Measurements from ENCODE around the gene RAB3C. TPM values are rescaled to one million over a fixed set of nuclear protein-coding genes. Genes with fewer than 3 reads are reported as not detected.

RAB3C gene
- total RNA-seq, 2 experiments from 2014 or later, result not detected

GRCh38 chr5:58797021-58797420 is 214.1 kb downstream of the RAB3C start:
- Mint-ChIP-seq H3K4me3 (no peak overlapping the region), H3K4me1 (ENCODE audit: low read depth) (peaks cover 11% of the 10 kb centered on the region), H3K27me3 (peaks cover 20% of the 10 kb centered on the region), H3K27ac (no peak overlapping the region), H3K36me3 (no peaks in the 10 kb centered on the region), H3K9me3 (peaks cover 3% of the 10 kb centered on the region)
- POLR2A ChIA-PET, result interaction anchor here (0.6 kb wide), 1 partner anchor 24 kb away, joined by 3 read pairs; no protein-coding TSS in a partner anchor
- CTCF ChIA-PET, result no interaction called here
- no peak for DNase-seq
- intact Hi-C loops (cut with micrococcal nuclease), result loop anchor here (10.0 kb wide), 1 partner anchor 112 kb away; no protein-coding TSS in a partner anchor

GRCh38 chr5:58800356-58800755 is 217.5 kb downstream of the RAB3C start:
- Mint-ChIP-seq H3K4me3 (no peak overlapping the region), H3K36me3 (no peaks in the 10 kb centered on the region), H3K27ac (no peak overlapping the region), H3K4me1 (ENCODE audit: low read depth) (peaks cover 3% of the 10 kb centered on the region), H3K9me3 (no peaks in the 10 kb centered on the region), H3K27me3 (peaks cover 21% of the 10 kb centered on the region)
- DNase-seq, result no peak
- intact Hi-C loops (cut with micrococcal nuclease), result no loop called here
- CTCF ChIA-PET, result no interaction called here
- POLR2A ChIA-PET, result no interaction called here

GRCh38 chr5:58800861-58801540 is 218.1 kb downstream of the RAB3C start:
- H3K27ac Mint-ChIP-seq, result no peak overlapping the region
- CTCF ChIA-PET, result no interaction called here

GRCh38 chr5:58803056-58803455 is 220.2 kb downstream of the RAB3C start:
- Mint-ChIP-seq H3K36me3 (no peaks in the 10 kb centered on the region), H3K9me3 (no peaks in the 10 kb centered on the region), H3K4me3 (no peak overlapping the region), H3K4me1 (ENCODE audit: low read depth) (no peaks in the 10 kb centered on the region), H3K27ac (no peak overlapping the region), H3K27me3 (peaks cover 14% of the 10 kb centered on the region)
- intact Hi-C loops (cut with micrococcal nuclease), result no loop called here
- CTCF ChIA-PET, result interaction anchor here (1.0 kb wide), 1 partner anchor 9 kb away, joined by 3 read pairs; no protein-coding TSS in a partner anchor
- POLR2A ChIA-PET, result no interaction called here
- DNase-seq, result no peak

More at GRCh38 chr5:58800861-58801540, 218.1 kb downstream of the RAB3C start:
- no peak for DNase-seq
- POLR2A ChIA-PET, result no interaction called here
- Mint-ChIP-seq H3K9me3 (no peaks in the 10 kb centered on the region), H3K4me3 (no peak overlapping the region), H3K36me3 (no peaks in the 10 kb centered on the region), H3K4me1 (ENCODE audit: low read depth) (no peaks in the 10 kb centered on the region), H3K27me3 (peaks cover 21% of the 10 kb centered on the region)
- intact Hi-C loops (cut with micrococcal nuclease), result no loop called here

- intact Hi-C loops (cut with micrococcal nuclease), result no loop called here
- ChIA-PET CTCF (no interaction called here), POLR2A (no interaction called here)
- no peaks in the 10 kb centered on the region for H3K36me3 Mint-ChIP-seq
- H3K4me3 Mint-ChIP-seq, result no peak overlapping the region
- H3K9me3 Mint-ChIP-seq, result no peaks in the 10 kb centered on the region
- no peak overlapping the region for H3K27ac Mint-ChIP-seq
- H3K27me3 Mint-ChIP-seq, result peaks cover 14% of the 10 kb centered on the region
- no peak for DNase-seq
- H3K4me1 Mint-ChIP-seq (ENCODE audit: low read depth), result no peaks in the 10 kb centered on the region
These were observed 221.4 kb downstream of the RAB3C start for GRCh38 chr5:58804291-58804690.

GRCh38 chr5:58810086-58810485 is 227.2 kb downstream of the RAB3C start:
- no peaks in the 10 kb centered on the region for H3K4me1 Mint-ChIP-seq (ENCODE audit: low read depth)
- no peak overlapping the region for H3K4me3 Mint-ChIP-seq
- POLR2A ChIA-PET, result no interaction called here
- no peak overlapping the region for H3K27ac Mint-ChIP-seq
- H3K9me3 Mint-ChIP-seq, result no peaks in the 10 kb centered on the region
- no peak for DNase-seq
- H3K27me3 Mint-ChIP-seq, result peaks cover 5% of the 10 kb centered on the region
- intact Hi-C loops (cut with micrococcal nuclease), result no loop called here
- CTCF ChIA-PET, result no interaction called here
- no peaks in the 10 kb centered on the region for H3K36me3 Mint-ChIP-seq

- H3K4me3 Mint-ChIP-seq, result no peak overlapping the region
- H3K27ac Mint-ChIP-seq, result no peak overlapping the region
- no peaks in the 10 kb centered on the region for H3K4me1 Mint-ChIP-seq (ENCODE audit: low read depth)
- intact Hi-C loops (cut with micrococcal nuclease), result no loop called here
- H3K36me3 Mint-ChIP-seq, result no peaks in the 10 kb centered on the region
- no peak for DNase-seq
- ChIA-PET CTCF (no interaction called here), POLR2A (no interaction called here)
- H3K9me3 Mint-ChIP-seq, result no peaks in the 10 kb centered on the region
- no peaks in the 10 kb centered on the region for H3K27me3 Mint-ChIP-seq
These were observed 231.0 kb downstream of the RAB3C start for GRCh38 chr5:58813855-58814254.

- POLR2A ChIA-PET, result no interaction called here
These were observed 233.4 kb downstream of the RAB3C start for GRCh38 chr5:58816181-58816731.

GRCh38 chr5:58818465-58818864 is 235.6 kb downstream of the RAB3C start:
- H3K4me3 Mint-ChIP-seq, result no peak overlapping the region
- no peaks in the 10 kb centered on the region for H3K9me3 Mint-ChIP-seq
- H3K27me3 Mint-ChIP-seq, result no peaks in the 10 kb centered on the region
- H3K27ac Mint-ChIP-seq, result no peak overlapping the region
- intact Hi-C loops (cut with micrococcal nuclease), result no loop called here
- DNase-seq, result no peak
- no peaks in the 10 kb centered on the region for H3K36me3 Mint-ChIP-seq
- H3K4me1 Mint-ChIP-seq (ENCODE audit: low read depth), result no peaks in the 10 kb centered on the region
- ChIA-PET POLR2A (no interaction called here), CTCF (interaction anchor here (1.6 kb wide), 1 partner anchor 32 kb away, joined by 4 read pairs; no protein-coding TSS in a partner anchor)

More at GRCh38 chr5:58816181-58816731, 233.4 kb downstream of the RAB3C start:
- Mint-ChIP-seq H3K36me3 (no peaks in the 10 kb centered on the region), H3K9me3 (no peaks in the 10 kb centered on the region), H3K27me3 (no peaks in the 10 kb centered on the region), H3K4me3 (no peak overlapping the region), H3K4me1 (ENCODE audit: low read depth) (no peaks in the 10 kb centered on the region), H3K27ac (no peak overlapping the region)
- CTCF ChIA-PET, result no interaction called here
- DNase-seq, result no peak
- intact Hi-C loops (cut with micrococcal nuclease), result no loop called here

- Mint-ChIP-seq H3K4me3 (no peak overlapping the region), H3K4me1 (ENCODE audit: low read depth) (no peaks in the 10 kb centered on the region), H3K27me3 (peaks cover 6% of the 10 kb centered on the region), H3K27ac (no peak overlapping the region), H3K36me3 (no peaks in the 10 kb centered on the region), H3K9me3 (no peaks in the 10 kb centered on the region)
- ChIA-PET POLR2A (no interaction called here), CTCF (interaction anchor here (0.7 kb wide), 1 partner anchor 22 kb away, joined by 3 read pairs; no protein-coding TSS in a partner anchor)
- no peak for DNase-seq
- intact Hi-C loops (cut with micrococcal nuclease), result no loop called here
These were observed 242.6 kb downstream of the RAB3C start for GRCh38 chr5:58825441-58825840.

GRCh38 chr5:58825899-58826298 is 243.0 kb downstream of the RAB3C start:
- no peak for DNase-seq
- H3K4me1 Mint-ChIP-seq (ENCODE audit: low read depth), result no peaks in the 10 kb centered on the region
- H3K36me3 Mint-ChIP-seq, result no peaks in the 10 kb centered on the region
- intact Hi-C loops (cut with micrococcal nuclease), result no loop called here
- no peak overlapping the region for H3K27ac Mint-ChIP-seq
- POLR2A ChIA-PET, result no interaction called here
- CTCF ChIA-PET, result interaction anchor here (0.7 kb wide), 1 partner anchor 21 kb away, joined by 3 read pairs; no protein-coding TSS in a partner anchor
- peaks cover 6% of the 10 kb centered on the region for H3K27me3 Mint-ChIP-seq
- no peaks in the 10 kb centered on the region for H3K9me3 Mint-ChIP-seq
- H3K4me3 Mint-ChIP-seq, result no peak overlapping the region

GRCh38 chr5:58827463-58827862 is 244.6 kb downstream of the RAB3C start:
- no peak for DNase-seq
- H3K4me1 Mint-ChIP-seq (ENCODE audit: low read depth), result no peaks in the 10 kb centered on the region
- peaks cover 6% of the 10 kb centered on the region for H3K27me3 Mint-ChIP-seq
- no peaks in the 10 kb centered on the region for H3K36me3 Mint-ChIP-seq
- no peak overlapping the region for H3K4me3 Mint-ChIP-seq
- CTCF ChIA-PET, result no interaction called here
- POLR2A ChIA-PET, result no interaction called here
- intact Hi-C loops (cut with micrococcal nuclease), result no loop called here
- H3K27ac Mint-ChIP-seq, result no peak overlapping the region
- H3K9me3 Mint-ChIP-seq, result no peaks in the 10 kb centered on the region

GRCh38 chr5:58828258-58828657 is 245.4 kb downstream of the RAB3C start:
- no peak for DNase-seq
- Mint-ChIP-seq H3K27ac (no peak overlapping the region), H3K36me3 (no peaks in the 10 kb centered on the region), H3K27me3 (peaks cover 6% of the 10 kb centered on the region), H3K9me3 (no peaks in the 10 kb centered on the region), H3K4me3 (no peak overlapping the region), H3K4me1 (ENCODE audit: low read depth) (no peaks in the 10 kb centered on the region)
- POLR2A ChIA-PET, result no interaction called here
- CTCF ChIA-PET, result no interaction called here
- intact Hi-C loops (cut with micrococcal nuclease), result no loop called here

Measured in activated CD4-positive, alpha-beta memory T cell treated with anti-CD3 and anti-CD28 coated beads for 36 hours (primary cell).